ENCODE measurements around the gene MIGA2.

Gene MIGA2

DNA sequence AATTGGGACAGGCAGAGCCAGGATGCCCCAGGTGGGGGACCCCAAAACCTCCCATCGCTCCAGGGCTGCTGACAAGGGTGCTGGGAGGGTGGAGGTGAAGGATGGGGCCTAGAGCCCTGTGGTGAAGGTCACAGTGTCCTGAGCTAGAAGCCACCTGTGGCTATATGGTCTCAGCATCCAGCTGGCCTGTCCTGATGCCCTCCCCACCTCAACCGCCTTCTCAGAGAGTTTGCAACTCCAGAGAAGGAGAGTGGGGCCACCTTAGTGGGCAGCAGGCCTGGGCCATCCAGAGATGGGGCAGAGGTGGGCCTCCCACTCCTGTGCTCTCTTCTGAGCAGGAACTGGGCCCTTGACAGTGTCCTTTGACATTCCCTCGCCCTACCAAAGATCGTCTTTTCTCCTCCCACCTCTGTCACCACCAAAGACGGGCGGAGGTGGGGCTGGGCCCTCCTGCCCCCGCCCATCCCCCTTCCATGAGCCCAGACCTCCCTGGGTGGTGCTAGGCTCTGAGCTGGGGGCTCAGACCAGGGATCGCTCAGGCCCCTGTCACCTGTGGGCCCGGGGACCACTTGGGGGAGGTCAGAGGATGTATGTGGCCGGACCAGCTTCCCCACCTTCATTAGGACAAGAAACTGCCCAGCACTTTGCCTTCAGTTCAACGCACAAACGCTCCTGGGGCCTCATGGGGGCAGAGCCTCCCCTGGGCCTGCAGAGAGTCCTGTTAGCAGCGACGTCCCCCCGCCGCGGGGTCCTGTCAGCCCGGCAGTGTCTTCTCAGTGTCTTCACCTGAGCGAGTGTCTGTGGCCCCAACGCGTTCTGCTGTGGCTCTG lies 34.5 kb downstream of the MIGA2 start:
- TF ChIP-seq, protein P1, sequence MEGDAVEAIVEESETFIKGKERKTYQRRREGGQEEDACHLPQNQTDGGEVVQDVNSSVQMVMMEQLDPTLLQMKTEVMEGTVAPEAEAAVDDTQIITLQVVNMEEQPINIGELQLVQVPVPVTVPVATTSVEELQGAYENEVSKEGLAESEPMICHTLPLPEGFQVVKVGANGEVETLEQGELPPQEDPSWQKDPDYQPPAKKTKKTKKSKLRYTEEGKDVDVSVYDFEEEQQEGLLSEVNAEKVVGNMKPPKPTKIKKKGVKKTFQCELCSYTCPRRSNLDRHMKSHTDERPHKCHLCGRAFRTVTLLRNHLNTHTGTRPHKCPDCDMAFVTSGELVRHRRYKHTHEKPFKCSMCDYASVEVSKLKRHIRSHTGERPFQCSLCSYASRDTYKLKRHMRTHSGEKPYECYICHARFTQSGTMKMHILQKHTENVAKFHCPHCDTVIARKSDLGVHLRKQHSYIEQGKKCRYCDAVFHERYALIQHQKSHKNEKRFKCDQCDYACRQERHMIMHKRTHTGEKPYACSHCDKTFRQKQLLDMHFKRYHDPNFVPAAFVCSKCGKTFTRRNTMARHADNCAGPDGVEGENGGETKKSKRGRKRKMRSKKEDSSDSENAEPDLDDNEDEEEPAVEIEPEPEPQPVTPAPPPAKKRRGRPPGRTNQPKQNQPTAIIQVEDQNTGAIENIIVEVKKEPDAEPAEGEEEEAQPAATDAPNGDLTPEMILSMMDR (IDR thresholded peaks at IDR 0.05; ENCODE audit: poor library complexity, severe bottlenecking) = no peak
- Histone ChIP-seq H3K4me3 (ENCODE audit: severe bottlenecking) (no peak overlapping the region), H3K27me3 (ENCODE audit: insufficient read depth, poor library complexity, severe bottlenecking) (no peaks in the 10 kb centered on the region), H3K9me3 (ENCODE audit: severe bottlenecking) (no peaks in the 10 kb centered on the region), H3K36me3 (ENCODE audit: low read depth) (peaks cover 5% of the 10 kb centered on the region; the same call in 1 of the 2 replicates), H3K27ac (ENCODE audit: poor library complexity, severe bottlenecking) (no peak overlapping the region), H3K4me1 (ENCODE audit: insufficient read depth, poor library complexity, severe bottlenecking) (no peaks in the 10 kb centered on the region)
- no peak for DNase-seq (ENCODE audit: low spot score)
- ATAC-seq (ENCODE audit: low read depth) = 0 out of 3 replicates have a peak, but pooled peaks have one; percentile 16

DNA sequence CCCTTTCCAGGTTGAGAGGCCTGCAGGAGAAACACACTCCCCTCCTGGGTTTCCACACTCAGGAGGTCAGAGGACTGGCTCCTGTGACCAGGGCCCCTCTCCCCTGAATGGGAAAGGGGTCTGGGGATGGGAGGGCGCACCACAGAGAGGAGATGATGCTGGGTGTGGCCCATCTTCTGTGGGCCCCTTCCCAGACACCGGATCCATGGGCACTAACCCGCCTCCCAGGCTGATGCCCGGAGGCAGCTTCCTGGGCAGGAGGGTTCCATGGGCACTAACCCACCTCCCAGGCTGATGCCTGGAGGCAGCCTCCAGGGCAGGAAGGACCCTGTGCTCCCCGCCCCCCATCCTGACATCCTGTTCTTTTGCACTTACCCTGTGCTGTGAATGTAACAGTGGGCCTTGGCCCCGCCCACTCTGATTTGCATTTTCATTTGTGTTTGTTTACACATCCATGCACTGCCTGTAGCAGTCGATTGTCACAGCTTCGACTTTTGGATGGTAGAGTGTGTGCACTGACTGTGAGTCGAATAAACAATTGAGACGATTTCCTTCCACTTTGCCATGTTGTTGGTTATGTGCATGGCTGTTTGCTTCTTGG lies 35.2 kb downstream of the MIGA2 start:
- Histone ChIP-seq H3K4me1 (ENCODE audit: insufficient read depth, poor library complexity, severe bottlenecking) (no peaks in the 10 kb centered on the region), H3K36me3 (ENCODE audit: low read depth) (peaks cover 5% of the 10 kb centered on the region; the same call in 1 of the 2 replicates), H3K4me3 (ENCODE audit: severe bottlenecking) (no peak overlapping the region), H3K27ac (ENCODE audit: poor library complexity, severe bottlenecking) (no peak overlapping the region), H3K27me3 (ENCODE audit: insufficient read depth, poor library complexity, severe bottlenecking) (no peaks in the 10 kb centered on the region), H3K9me3 (ENCODE audit: severe bottlenecking) (no peaks in the 10 kb centered on the region)
- no peak for DNase-seq (ENCODE audit: low spot score)
- no peak for ATAC-seq (ENCODE audit: low read depth)
- TF ChIP-seq, protein P1 (IDR thresholded peaks at IDR 0.05; ENCODE audit: poor library complexity, severe bottlenecking) = no peak

DNA sequence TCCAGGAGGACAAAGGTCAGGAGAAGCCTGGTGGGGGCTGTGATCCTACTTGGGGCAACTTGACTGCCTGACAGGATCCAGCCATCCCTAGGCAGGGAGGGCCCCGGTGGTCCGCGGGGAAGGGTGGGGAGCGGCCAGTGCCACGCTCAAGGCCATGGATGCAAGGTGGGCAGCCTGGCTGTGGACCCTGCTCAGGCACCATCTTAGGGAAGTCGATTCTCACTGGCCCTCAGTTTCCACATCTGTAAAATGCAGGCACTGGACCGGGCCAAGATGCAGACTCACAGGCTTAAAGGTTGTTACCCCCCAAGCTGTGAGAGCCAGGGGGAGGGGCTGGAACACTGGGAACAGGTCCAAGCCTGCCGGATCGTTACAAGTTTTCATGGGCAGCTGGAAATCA lies 35.7 kb downstream of the MIGA2 start:
- TF ChIP-seq, protein P1 (IDR thresholded peaks at IDR 0.05; ENCODE audit: poor library complexity, severe bottlenecking) = no peak
- Histone ChIP-seq H3K4me1 (ENCODE audit: insufficient read depth, poor library complexity, severe bottlenecking) (no peaks in the 10 kb centered on the region), H3K36me3 (ENCODE audit: low read depth) (peaks cover 5% of the 10 kb centered on the region; the same call in 1 of the 2 replicates), H3K9me3 (ENCODE audit: severe bottlenecking) (no peaks in the 10 kb centered on the region), H3K27me3 (ENCODE audit: insufficient read depth, poor library complexity, severe bottlenecking) (no peaks in the 10 kb centered on the region), H3K4me3 (ENCODE audit: severe bottlenecking) (no peak overlapping the region), H3K27ac (ENCODE audit: poor library complexity, severe bottlenecking) (no peak overlapping the region)
- DNase-seq (ENCODE audit: low spot score) = no peak
- ATAC-seq (ENCODE audit: low read depth) = no peak

DNA sequence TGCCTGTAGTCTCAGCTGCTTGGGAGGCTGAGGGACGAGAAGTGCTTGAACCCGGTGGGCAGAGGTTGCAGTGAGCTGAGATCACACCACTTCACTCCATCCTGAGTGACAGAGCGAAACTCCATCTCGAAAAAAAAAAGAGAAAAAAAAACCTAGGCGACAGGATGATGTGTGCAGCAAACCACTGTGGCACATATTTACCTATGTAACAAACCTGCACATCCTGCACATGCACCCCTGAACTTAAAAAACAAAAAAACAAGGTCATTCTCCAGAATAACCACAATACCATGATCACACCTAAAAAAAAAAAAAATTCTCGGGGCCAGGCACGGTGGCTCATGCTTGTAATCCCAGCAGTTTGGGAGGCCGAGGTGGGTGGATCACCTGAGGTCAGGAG lies 37.0 kb downstream of the MIGA2 start:
- ATAC-seq (ENCODE audit: low read depth) = no peak
- H3K36me3 ChIP-seq (ENCODE audit: low read depth) = peaks cover 3% of the 10 kb centered on the region; the same call in 1 of the 2 replicates
- no peaks in the 10 kb centered on the region for H3K4me1 ChIP-seq (ENCODE audit: insufficient read depth, poor library complexity, severe bottlenecking)
- no peak overlapping the region for H3K4me3 ChIP-seq (ENCODE audit: severe bottlenecking)
- H3K27me3 ChIP-seq (ENCODE audit: insufficient read depth, poor library complexity, severe bottlenecking) = no peaks in the 10 kb centered on the region
- no peak for DNase-seq (ENCODE audit: low spot score)
- TF ChIP-seq, protein P1 (IDR thresholded peaks at IDR 0.05; ENCODE audit: poor library complexity, severe bottlenecking) = no peak
- no peaks in the 10 kb centered on the region for H3K9me3 ChIP-seq (ENCODE audit: severe bottlenecking)
- no peak overlapping the region for H3K27ac ChIP-seq (ENCODE audit: poor library complexity, severe bottlenecking)
